ENCODE results near the gene SERPINF2.
A peak's percentile ranks its signal among the peaks of the same experiment; 100 is the strongest.

SERPINF2 gene

DNA sequence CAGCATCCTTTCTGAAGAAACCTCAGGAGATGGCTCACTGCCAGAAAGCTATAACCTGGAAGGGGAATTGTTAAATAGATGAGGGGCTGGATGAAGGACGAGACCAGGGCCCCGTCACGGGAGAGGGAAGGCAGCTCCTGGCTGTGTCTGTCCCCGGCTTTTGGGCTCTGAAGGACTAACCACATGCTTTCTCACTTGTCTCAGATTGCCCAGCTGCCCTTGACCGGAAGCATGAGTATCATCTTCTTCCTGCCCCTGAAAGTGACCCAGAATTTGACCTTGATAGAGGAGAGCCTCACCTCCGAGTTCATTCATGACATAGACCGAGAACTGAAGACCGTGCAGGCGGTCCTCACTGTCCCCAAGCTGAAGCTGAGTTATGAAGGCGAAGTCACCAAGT is 33.7 kb downstream of the SERPINF2 start:
- TF ChIP-seq, protein P1, sequence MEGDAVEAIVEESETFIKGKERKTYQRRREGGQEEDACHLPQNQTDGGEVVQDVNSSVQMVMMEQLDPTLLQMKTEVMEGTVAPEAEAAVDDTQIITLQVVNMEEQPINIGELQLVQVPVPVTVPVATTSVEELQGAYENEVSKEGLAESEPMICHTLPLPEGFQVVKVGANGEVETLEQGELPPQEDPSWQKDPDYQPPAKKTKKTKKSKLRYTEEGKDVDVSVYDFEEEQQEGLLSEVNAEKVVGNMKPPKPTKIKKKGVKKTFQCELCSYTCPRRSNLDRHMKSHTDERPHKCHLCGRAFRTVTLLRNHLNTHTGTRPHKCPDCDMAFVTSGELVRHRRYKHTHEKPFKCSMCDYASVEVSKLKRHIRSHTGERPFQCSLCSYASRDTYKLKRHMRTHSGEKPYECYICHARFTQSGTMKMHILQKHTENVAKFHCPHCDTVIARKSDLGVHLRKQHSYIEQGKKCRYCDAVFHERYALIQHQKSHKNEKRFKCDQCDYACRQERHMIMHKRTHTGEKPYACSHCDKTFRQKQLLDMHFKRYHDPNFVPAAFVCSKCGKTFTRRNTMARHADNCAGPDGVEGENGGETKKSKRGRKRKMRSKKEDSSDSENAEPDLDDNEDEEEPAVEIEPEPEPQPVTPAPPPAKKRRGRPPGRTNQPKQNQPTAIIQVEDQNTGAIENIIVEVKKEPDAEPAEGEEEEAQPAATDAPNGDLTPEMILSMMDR (IDR thresholded peaks at IDR 0.05): no peak
- no peak overlapping the region for H3K4me3 ChIP-seq
- DNase-seq (ENCODE audit: low spot score): no peak
- H3K27ac ChIP-seq: peak overlapping the region in 1 of 2 donors; percentile 29

DNA sequence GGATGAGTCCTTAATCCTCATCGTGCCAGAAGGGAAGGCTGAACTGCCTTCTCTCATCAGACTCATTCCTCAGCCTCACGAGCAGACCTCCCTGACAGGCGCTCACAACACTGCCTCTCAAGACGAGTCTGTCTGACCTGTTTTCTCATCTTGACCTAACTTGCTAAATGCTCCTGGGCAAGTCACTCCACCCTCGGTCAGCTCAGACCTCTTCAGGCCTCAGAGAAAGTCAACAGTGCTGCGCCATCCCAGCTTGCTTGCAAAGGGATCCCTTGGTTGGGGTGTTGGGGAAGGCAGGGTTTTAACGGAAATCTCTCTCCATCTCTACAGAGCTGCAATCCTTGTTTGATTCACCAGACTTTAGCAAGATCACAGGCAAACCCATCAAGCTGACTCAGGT is 34.2 kb downstream of the SERPINF2 start:
- no peak for DNase-seq (ENCODE audit: low spot score)
- TF ChIP-seq, protein P1 (IDR thresholded peaks at IDR 0.05): no peak

DNA sequence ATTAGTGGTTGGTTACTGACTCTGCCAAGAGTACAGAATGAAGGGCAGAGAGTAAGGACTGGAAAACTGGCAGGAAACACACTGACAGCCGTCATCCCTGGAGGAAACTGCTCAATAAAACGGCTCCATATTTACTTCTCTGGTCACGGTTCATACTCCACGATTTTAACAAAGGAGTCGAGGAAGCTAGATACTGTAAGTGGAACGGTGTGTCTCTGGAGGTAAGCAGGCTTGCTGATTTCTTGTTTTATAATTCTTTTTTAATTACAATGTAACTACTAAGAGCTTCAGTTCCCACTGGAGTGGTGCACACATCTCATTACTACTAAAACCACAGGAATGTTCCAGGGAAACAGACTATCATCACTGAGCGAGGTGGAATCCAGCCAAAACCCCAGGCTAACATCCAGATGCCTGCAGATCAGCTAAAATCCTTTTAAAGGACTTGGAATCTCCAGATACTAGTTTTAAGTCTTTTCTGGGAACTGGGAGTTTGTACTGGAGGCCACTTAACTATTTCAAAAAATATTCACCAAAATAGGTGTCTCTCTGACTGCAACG is 37.0 kb downstream of the SERPINF2 start:
- TF ChIP-seq, protein P1 (IDR thresholded peaks at IDR 0.05): no peak
- Histone ChIP-seq H3K4me3 (peak overlapping the region; percentile 50), H3K27ac (peak overlapping the region; percentile 95 to 100)
- peak; percentile 89 for DNase-seq (ENCODE audit: low spot score)

More for the DNA sequence above, 34.2 kb downstream of the SERPINF2 start:
- H3K27ac ChIP-seq: peak overlapping the region in 1 of 2 donors; percentile 29
- no peak overlapping the region for H3K4me3 ChIP-seq

DNA sequence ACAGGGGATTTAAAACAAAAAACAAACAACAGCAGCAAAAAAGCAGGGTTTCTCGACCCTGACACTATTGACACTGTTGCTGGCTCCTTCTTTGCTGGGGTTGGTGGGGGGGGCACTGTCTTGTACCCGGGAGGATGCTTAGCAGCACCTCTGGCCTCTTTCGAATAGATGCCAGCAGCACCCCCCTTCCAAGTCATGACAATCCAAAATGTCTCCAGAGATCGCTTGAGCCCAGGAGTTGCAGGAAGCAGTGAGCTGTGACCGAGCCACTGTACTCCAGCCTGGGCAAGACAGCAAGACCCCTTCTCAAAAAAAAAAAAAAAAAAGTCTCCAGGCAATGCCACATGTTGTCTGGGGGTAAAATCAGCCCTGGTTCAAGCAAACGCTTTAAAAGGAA is 39.5 kb downstream of the SERPINF2 start:
- peak overlapping the region; percentile 54 for H3K4me3 ChIP-seq
- no peak for DNase-seq (ENCODE audit: low spot score)
- TF ChIP-seq, protein P1 (IDR thresholded peaks at IDR 0.05): no peak
- peak overlapping the region; percentile 95 to 100 for H3K27ac ChIP-seq

DNA sequence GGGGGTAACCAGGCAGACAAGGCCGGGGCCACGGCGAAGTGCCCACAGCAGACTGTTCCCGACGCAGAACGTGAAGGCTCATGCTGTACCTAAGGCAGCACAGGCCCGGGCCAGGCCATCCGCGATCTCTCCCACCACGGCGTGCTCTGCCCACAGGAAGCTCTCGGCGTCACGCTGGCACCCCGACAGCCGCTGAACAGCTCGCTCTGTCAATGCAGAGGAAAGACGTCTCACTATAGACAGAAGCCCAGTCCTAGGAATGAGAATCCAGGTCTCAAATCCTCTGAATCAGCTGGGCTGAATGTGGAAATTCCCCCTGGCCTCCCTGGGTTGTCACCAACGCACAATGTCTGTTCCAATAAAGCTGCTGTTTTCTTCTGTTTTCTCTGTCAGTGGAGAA is 40.6 kb downstream of the SERPINF2 start:
- TF ChIP-seq, protein P1 (IDR thresholded peaks at IDR 0.05): no peak
- peak; percentile 86 for DNase-seq (ENCODE audit: low spot score)
- Histone ChIP-seq H3K4me3 (peak overlapping the region; percentile 63), H3K27ac (peak overlapping the region; percentile 95 to 100)

DNA sequence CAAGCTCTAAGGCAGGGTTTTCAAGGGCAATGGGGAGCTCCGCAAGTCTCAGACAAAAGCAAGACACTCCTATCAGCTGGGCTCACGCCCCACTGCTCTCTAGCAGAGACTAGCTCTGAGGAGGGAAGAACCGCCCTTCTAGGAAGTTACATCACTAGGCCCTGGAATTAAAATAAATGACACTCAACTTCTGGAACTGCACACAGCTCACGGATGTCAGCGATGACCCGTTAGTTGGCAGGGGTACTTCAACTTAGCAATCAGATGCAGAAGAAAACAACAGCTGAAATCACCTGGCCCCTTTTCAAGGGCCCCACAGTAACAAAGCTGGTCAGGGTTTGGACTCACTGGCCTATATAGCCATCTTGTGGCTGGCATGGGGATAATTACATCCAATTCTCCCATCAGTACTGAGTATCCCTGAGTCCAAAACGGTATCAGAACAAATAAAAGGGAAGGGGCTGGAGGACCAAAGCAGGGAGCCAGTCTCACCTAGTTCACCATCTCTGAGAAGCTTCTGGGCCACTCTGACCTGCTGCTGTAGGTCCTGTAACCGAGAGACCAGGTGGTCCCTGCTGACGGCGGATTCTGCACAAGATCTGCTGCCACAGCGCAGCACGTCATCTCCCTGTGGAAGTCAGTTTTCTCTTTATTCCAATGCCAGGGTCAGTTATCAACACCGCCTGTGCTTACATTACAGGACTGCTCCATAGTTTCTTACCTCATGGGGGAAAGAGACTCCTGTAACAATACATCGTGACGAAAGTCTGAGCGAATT is 41.4 kb downstream of the SERPINF2 start:
- DNase-seq (ENCODE audit: low spot score): peak; percentile 95
- Histone ChIP-seq H3K4me3 (peak overlapping the region; percentile 63), H3K27ac (peak overlapping the region; percentile 95 to 100)

More for the DNA sequence above, 41.4 kb downstream of the SERPINF2 start:
- TF ChIP-seq, protein P1 (IDR thresholded peaks at IDR 0.05): peak; percentile 65

Measured in coronary artery (tissue), 2 donors.